SU-DHL-6 (cell line): Measurements from ENCODE around the gene PPP1R3E.

Experiments
- H2AFZ ChIP-seq: fragments of 200-600 bp; sonication (generic); 2 replicates; pipeline ENCODE4 v1.6.1; 2014; ENCODE audit warnings: low read depth, mild to moderate bottlenecking, moderate library complexity, mixed read lengths, antibody characterized with exemption, low read length; ENCODE audit not compliant: severe bottlenecking
- H3F3A ChIP-seq: fragments of 200-600 bp; shearing (Covaris generic); 2 replicates; pipeline ENCODE4 v1.6.0; 2016; ENCODE audit warnings: antibody characterized with exemption, mild to moderate bottlenecking; ENCODE audit not compliant: insufficient read depth
- H3K27ac ChIP-seq: fragments of 200-600 bp; sonication (generic); 2 replicates; pipeline ENCODE4 v1.5.1; 2016; ENCODE audit warnings: low read depth, mild to moderate bottlenecking, low read length, moderate library complexity, mixed read lengths
- H3K27me3 ChIP-seq: fragments of 200-600 bp; sonication (generic), shearing (Covaris generic); 2 replicates; pipeline ENCODE4 v1.6.0; 2014; ENCODE audit warnings: mild to moderate bottlenecking, low read length
- H3K36me3 ChIP-seq: fragments of 200-600 bp; sonication (generic); 2 replicates; pipeline ENCODE4 v1.6.1; 2014; ENCODE audit warnings: mild to moderate bottlenecking, low read length, mixed read lengths
- H3K4me2 ChIP-seq: fragments of 300-600, 200-600 bp; shearing (Covaris generic), sonication (generic); 2 replicates; pipeline ENCODE4 v1.6.0; 2014; ENCODE audit warnings: low read length, low read depth, mild to moderate bottlenecking; ENCODE audit not compliant: poor library complexity, severe bottlenecking
- H3K4me3 ChIP-seq: fragments of 200-600 bp; sonication (generic); 2 replicates; pipeline ENCODE4 v1.5.1; 2014; ENCODE audit warnings: antibody characterized with exemption, low read length, mild to moderate bottlenecking, mixed read lengths; ENCODE audit not compliant: insufficient read depth, poor library complexity, severe bottlenecking
- H3K79me2 ChIP-seq: fragments of 200-600 bp; sonication (generic); 2 replicates; pipeline ENCODE4 v1.6.1; 2014; ENCODE audit warnings: mild to moderate bottlenecking, low read length, moderate library complexity; ENCODE audit not compliant: insufficient read depth
- H3K9ac ChIP-seq: fragments of 200-600 bp; sonication (generic); 2 replicates; pipeline ENCODE4 v1.7.0; 2014; ENCODE audit warnings: mild to moderate bottlenecking, low read length
- H3K9me2 ChIP-seq: fragments of 200-600 bp; sonication (generic); replicated peaks from 2 replicates; pipeline ENCODE4 v1.6.1; 2014; ENCODE audit warnings: low read length; ENCODE audit not compliant: insufficient read depth
- H3K9me3 ChIP-seq: fragments of 200-600 bp; sonication (generic); 2 replicates; pipeline ENCODE4 v1.6.1; 2014; ENCODE audit warnings: low read length, mixed read lengths; ENCODE audit not compliant: insufficient read depth
- H4K20me1 ChIP-seq: fragments of 200-600 bp; sonication (generic); 2 replicates; pipeline ENCODE4 v1.6.1; 2014; ENCODE audit warnings: low read depth, mild to moderate bottlenecking, antibody characterized with exemption, low read length, moderate library complexity, mixed read lengths
- CTCF ChIP-seq: fragments of 200-600 bp; sonication (generic); IDR thresholded peaks from one replicate; pipeline ENCODE4 v1.5.1; 2017; ENCODE audit warnings: antibody characterized with exemption, mild to moderate bottlenecking, low read length, moderate library complexity; ENCODE audit not compliant: insufficient read depth, poor library complexity, severe bottlenecking
- EZH2phosphoT487 ChIP-seq: fragments of 200-600 bp; sonication (generic), shearing (Covaris generic); conservative IDR thresholded peaks from 2 replicates; pipeline ENCODE4 v1.6.1; 2018; ENCODE audit warnings: mild to moderate bottlenecking, antibody characterized with exemption, low read length, moderate library complexity, mixed read lengths

Gene PPP1R3E

GRCh38 chr14:23324993-23325392 is 22.3 kb upstream of the PPP1R3E start:
- Histone ChIP-seq H3K27ac (no peak overlapping the region), H3K9me3 (no peaks in the 10 kb centered on the region), H3K4me2 (no peak overlapping the region), H3K36me3 (peaks cover 13% of the 10 kb centered on the region), H3K4me3 (no peak overlapping the region), H3K9me2 (no peaks in the 10 kb centered on the region), H3F3A (peaks cover 29% of the 10 kb centered on the region), H3K9ac (no peak overlapping the region), H4K20me1 (0 out of 2 replicates have a peak, but pooled peaks cover 4% of the 10 kb centered on the region), H2AFZ (no peak overlapping the region), H3K27me3 (no peaks in the 10 kb centered on the region), H3K79me2 (peaks cover 19% of the 10 kb centered on the region)
- no peak for TF ChIP-seq EZH2phosphoT487
- no peak for TF ChIP-seq CTCF

GRCh38 chr14:23324455-23324846 is 21.8 kb upstream of the PPP1R3E start:
- no peak overlapping the region for H3K9ac ChIP-seq
- H3K27ac ChIP-seq, result no peak overlapping the region
- peaks cover 13% of the 10 kb centered on the region for H3K36me3 ChIP-seq
- H3K4me3 ChIP-seq, result no peak overlapping the region
- 0 out of 2 replicates have a peak, but pooled peaks cover 4% of the 10 kb centered on the region for H4K20me1 ChIP-seq
- no peaks in the 10 kb centered on the region for H3K9me2 ChIP-seq
- no peaks in the 10 kb centered on the region for H3K9me3 ChIP-seq
- no peak overlapping the region for H2AFZ ChIP-seq
- no peak overlapping the region for H3K4me2 ChIP-seq
- peaks cover 29% of the 10 kb centered on the region for H3F3A ChIP-seq
- TF ChIP-seq EZH2phosphoT487 (no peak), CTCF (no peak)
- no peaks in the 10 kb centered on the region for H3K27me3 ChIP-seq
- peaks cover 19% of the 10 kb centered on the region for H3K79me2 ChIP-seq

- Histone ChIP-seq H3K9ac (no peak overlapping the region), H3K4me2 (no peak overlapping the region), H3K27me3 (no peaks in the 10 kb centered on the region), H3K36me3 (peaks cover 13% of the 10 kb centered on the region), H3K79me2 (peaks cover 19% of the 10 kb centered on the region), H3K9me3 (no peaks in the 10 kb centered on the region), H4K20me1 (0 out of 2 replicates have a peak, but pooled peaks cover 4% of the 10 kb centered on the region), H3K27ac (no peak overlapping the region), H2AFZ (no peak overlapping the region), H3K9me2 (no peaks in the 10 kb centered on the region), H3F3A (peaks cover 29% of the 10 kb centered on the region), H3K4me3 (no peak overlapping the region)
- TF ChIP-seq CTCF (no peak), EZH2phosphoT487 (no peak)
Measured at GRCh38 chr14:23323838-23324454, 21.3 kb upstream of the PPP1R3E start.
